ENCODE data around the gene TEKT1. TPM values are rescaled to one million over a fixed set of nuclear protein-coding genes. Genes with fewer than 3 reads are reported as not detected.

TEKT1 gene
- total RNA-seq, 1 experiment from 2014 or later = not detected

DNA sequence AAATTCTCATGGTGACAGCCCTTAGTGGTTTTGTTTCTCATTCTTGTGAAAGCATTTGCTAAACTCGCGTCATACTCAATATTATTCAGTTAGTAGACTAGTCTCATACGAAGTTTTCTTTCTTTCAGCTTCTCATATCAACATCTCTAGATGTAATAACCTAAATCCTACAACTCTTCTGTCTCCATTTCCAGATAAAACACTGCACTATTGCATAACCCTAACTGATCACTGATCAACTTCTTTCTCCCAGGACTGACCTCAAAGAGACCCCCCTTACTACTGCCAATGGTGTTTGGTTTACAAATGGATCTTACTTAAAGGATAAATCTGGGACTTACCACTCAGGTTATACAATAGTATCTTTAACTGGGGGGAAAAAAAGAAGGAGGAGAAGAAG, 36.3 kb upstream of the TEKT1 start:
- H3K18ac ChIP-seq (ENCODE audit: insufficient read length, low read depth, low read length) = no peak overlapping the region
- H2BK5ac ChIP-seq (ENCODE audit: insufficient read length, low read length) = no peak overlapping the region
- H4K5ac ChIP-seq (ENCODE audit: insufficient read length, low read depth, low read length) = no peak overlapping the region
- H4K8ac ChIP-seq (replicated peaks; ENCODE audit: insufficient read length, low read depth, low read length) = no peak overlapping the region
- H2BK120ac ChIP-seq (ENCODE audit: low read depth, low read length, poor library complexity, severe bottlenecking) = no peak overlapping the region
- no peak overlapping the region for H3K4ac ChIP-seq (ENCODE audit: low read depth, low read length)
- Mint-ChIP-seq H3K4me3 (no peak overlapping the region), H3K4me1 (no peaks in the 10 kb centered on the region), H3K9me3 (no peaks in the 10 kb centered on the region), H3K27me3 (ENCODE audit: low read depth) (no peaks in the 10 kb centered on the region; the same call in 1 of the 2 replicates), H3K27ac (no peak overlapping the region), H3K36me3 (ENCODE audit: insufficient read depth in 1 of 3, low read depth in 3 of 3) (peaks cover 0 to 14% (median 3%) of the 10 kb centered on the region in 3 experiments; a peak in 3 of 7 replicates)
- H4K91ac ChIP-seq (ENCODE audit: insufficient read length, low read depth, low read length) = no peak overlapping the region
- H3K27me3 ChIP-seq (ENCODE audit: insufficient read depth, low read length) = no peaks in the 10 kb centered on the region
- no CpG with 5 or more reads among the region's 3 CpGs for WGBS (ENCODE audit: extremely low coverage, insufficient read length, low lambda C conversion rate)
- H2BK12ac ChIP-seq (ENCODE audit: insufficient read length, low read depth, low read length) = no peak overlapping the region
- no peaks in the 10 kb centered on the region for H4K20me1 ChIP-seq (ENCODE audit: control insufficient read depth, insufficient read depth, insufficient read length)
- H3K4me1 ChIP-seq (ENCODE audit: insufficient read depth, low read length) = no peaks in the 10 kb centered on the region
- H3T11ph ChIP-seq (ENCODE audit: low read length) = no peak overlapping the region
- no peak overlapping the region for H3K4me2 ChIP-seq (ENCODE audit: insufficient read depth, insufficient read length, low read length)
- H2BK15ac ChIP-seq (ENCODE audit: low read depth, low read length) = no peak overlapping the region
- H3K23ac ChIP-seq (ENCODE audit: insufficient read length, low read depth, low read length) = no peak overlapping the region
- H3K79me1 ChIP-seq (ENCODE audit: insufficient read depth, low read depth, low read length, poor library complexity, severe bottlenecking) = no peaks in the 10 kb centered on the region
- no peaks in the 10 kb centered on the region for H3K23me2 ChIP-seq (ENCODE audit: insufficient read length, low read depth, low read length, poor library complexity, severe bottlenecking)
- no peak overlapping the region for H3K14ac ChIP-seq (ENCODE audit: insufficient read depth, low read length)
- no peak overlapping the region for H2AFZ ChIP-seq (ENCODE audit: low read length)
- H3K56ac ChIP-seq (ENCODE audit: insufficient read length, low read depth, low read length) = no peak overlapping the region
- no peak overlapping the region for H2BK20ac ChIP-seq (ENCODE audit: low read depth, low read length, poor library complexity, severe bottlenecking)
- no peaks in the 10 kb centered on the region; the same call in 1 of the 2 replicates for H3K79me2 ChIP-seq (ENCODE audit: insufficient read depth, low read length)
- no peak overlapping the region for H2AK5ac ChIP-seq (ENCODE audit: insufficient read length, low read length)
- TF ChIP-seq, protein P1, sequence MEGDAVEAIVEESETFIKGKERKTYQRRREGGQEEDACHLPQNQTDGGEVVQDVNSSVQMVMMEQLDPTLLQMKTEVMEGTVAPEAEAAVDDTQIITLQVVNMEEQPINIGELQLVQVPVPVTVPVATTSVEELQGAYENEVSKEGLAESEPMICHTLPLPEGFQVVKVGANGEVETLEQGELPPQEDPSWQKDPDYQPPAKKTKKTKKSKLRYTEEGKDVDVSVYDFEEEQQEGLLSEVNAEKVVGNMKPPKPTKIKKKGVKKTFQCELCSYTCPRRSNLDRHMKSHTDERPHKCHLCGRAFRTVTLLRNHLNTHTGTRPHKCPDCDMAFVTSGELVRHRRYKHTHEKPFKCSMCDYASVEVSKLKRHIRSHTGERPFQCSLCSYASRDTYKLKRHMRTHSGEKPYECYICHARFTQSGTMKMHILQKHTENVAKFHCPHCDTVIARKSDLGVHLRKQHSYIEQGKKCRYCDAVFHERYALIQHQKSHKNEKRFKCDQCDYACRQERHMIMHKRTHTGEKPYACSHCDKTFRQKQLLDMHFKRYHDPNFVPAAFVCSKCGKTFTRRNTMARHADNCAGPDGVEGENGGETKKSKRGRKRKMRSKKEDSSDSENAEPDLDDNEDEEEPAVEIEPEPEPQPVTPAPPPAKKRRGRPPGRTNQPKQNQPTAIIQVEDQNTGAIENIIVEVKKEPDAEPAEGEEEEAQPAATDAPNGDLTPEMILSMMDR (conservative IDR thresholded peaks at IDR 0.05) = no peak
- no peaks in the 10 kb centered on the region for H3K9me3 ChIP-seq (ENCODE audit: control insufficient read depth, low read depth, low read length)
- no peak overlapping the region for H3K9ac ChIP-seq (ENCODE audit: extremely low read depth, insufficient read length, low read length)
- no peak overlapping the region for H3K27ac ChIP-seq (ENCODE audit: insufficient read length, low read depth, low read length)
- no peak for DNase-seq
